ENCODE results near the gene TMPRSS11F.
"Not testable (repeated sequence)": the region's sequence is repeated elsewhere in the genome, so short reads cannot be mapped to it uniquely, and the experiment has no call there.

TMPRSS11F gene

DNA sequence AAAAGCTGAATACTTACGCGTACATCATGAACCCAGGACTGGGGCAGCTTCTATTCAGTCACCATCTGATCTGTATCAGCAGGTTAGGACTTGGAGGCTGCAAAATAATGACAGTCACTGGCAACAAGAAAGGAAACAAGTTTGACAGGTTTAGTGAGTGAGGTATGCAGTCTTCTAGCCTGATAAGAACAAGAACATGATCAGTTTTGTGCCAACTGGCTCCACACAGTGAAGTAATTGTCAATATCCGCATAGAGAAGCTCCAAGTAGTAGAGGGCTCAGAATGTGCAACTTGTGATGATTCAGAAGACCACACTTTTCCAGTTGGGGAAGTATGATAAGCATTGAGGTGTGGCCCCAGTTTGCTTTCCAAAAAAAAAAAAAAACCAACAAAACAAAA is at the start of gene TMPRSS11F:
TMPRSS11F (minus strand) TSS at position 77 of the 400 bp plus-strand sequence; CDS start at position 28, 49 bp downstream.
- DNase-seq = no peak

DNA sequence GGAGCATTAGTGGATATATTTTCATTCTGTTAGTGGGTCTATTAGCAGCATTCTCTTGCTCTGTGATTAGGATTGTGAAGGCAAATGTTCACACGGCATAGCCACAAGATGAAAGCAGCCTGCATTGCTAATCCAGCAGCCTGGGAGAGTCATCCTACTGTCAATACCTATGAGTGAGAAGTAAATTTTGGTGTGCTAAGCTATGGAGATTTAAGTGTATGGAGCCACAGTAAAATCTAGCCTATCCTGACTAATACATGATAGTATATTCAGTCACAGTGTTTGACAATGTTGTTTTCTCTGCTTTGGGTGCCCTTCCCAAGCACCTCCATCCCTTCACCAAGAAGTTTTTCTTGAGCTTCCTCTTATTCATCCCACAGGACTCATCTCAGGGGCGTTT is 47.2 kb upstream of the TMPRSS11F start:
- DNase-seq = no peak

DNA sequence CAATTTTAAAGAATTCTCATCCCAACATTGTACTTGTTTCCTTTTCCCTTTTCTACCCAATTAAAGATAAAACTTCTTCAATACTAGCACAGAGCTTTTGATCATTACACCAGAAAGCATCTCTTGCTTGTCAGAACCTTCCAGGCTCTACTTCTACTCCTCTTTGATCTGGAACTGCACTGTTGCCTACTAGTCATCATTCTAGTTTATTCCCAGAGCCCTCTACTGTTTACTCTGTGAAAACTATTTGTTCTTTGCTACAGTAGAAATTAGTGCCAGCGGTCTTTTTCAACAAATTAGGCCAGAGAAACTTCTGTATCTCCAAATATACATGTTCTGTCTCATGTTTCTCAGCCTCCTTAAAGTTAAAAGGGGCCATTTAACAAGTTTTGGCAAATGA is 46.8 kb upstream of the TMPRSS11F start:
- no peak for DNase-seq

DNA sequence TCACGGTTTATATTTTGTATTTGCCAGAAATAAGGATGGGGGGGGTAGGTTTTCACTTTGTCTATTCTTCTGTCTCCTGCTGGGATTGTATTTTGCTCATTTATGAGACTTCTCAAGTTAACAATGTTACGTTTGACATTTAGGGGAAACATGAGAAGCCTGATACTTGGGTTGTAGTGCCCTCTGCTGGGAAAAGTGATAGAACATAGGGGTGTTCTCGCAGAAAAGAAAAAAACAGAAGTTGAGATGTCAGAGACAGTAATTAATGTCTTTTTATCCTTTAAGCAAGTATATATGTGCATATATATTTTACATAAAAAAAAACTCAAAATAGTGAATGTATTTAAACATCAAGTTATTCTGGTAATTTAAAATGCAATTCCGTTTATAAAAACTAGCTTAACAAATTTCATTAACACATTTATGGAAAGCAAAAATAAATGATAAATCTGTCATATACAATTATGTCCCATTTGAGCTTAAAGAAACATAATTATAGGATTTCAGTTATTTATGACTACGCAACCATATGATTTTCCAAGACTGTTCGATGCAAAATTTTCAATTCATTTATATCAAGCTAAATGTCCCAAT is 46.0 kb upstream of the TMPRSS11F start:
- DNase-seq = peak; percentile 56

DNA sequence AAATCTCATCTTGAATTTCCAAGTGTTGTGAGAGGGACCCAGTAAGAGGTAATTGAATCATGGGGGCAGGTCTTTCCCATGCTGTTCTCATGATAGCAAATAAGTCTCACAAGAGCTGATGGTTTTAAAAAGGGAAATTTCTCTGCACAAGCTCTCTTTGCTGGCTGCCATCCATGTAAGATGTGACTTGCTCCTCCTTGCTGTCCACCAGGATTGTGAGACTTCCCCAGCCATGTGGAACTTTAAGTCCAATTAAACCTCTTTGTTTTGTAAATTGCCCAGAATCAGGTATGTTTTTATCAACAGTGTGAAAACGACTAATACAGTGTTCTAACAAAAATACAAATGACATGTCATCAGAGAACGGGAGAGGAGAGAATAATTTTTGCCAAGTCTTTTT is 44.7 kb upstream of the TMPRSS11F start:
- DNase-seq = not testable (repeated sequence)

DNA sequence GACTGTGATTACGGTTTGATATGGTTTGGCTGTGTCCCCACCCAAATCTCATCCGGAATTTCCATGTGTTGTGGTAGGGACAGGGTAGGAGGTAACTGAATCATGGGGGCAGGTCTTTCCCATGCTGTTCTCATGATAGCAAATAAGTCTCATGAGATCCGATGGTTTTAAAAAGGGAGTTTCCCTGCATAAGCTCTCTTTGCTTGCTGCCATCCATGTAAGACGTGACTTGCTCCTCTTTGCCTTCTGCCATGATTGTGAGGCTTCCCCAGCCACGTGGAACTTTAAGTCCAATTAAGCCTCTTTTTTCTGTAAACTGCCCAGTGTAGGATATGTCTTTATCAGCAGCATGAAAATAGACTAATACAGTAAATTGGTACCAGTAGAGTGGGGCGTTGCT is 42.5 kb upstream of the TMPRSS11F start:
- DNase-seq = not testable (repeated sequence)

DNA sequence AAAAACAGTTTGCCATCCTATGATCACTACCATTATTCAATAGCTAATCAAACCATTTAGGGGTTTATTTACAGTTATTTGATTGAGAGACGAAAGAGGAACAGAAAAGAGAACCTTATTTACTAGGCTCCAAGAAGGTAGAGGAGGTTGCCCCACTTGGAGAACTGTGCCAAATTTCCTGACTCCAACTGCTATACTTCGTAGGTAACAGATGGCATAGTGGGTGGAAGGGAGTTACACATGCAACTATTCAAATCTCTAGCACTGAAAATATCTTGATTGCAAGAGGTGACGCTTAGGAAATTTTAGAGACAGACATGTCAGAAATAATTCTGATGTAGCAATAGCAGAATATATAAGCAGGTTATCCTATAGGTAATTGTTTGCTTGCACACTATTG is 38.0 kb upstream of the TMPRSS11F start:
- DNase-seq = no peak

DNA sequence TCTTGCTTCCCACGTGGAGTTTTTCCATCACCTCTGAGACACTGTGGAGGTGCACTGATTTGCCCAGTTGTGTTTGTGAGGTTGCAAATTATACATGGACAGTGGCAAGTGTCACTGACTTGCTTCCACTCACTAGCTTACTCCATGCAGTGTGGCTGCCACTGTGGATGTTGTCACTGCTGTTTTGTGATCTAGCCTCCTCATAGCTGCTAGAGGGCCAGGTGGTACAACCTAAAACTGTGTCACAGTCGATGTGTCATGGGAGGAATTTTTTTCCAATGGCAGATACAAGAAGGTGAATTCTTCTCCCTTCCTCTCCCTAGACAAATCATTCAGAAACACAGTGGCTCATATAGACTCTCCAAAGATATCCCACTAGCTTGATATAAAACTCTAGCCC is 37.5 kb upstream of the TMPRSS11F start:
- no peak for DNase-seq

DNA sequence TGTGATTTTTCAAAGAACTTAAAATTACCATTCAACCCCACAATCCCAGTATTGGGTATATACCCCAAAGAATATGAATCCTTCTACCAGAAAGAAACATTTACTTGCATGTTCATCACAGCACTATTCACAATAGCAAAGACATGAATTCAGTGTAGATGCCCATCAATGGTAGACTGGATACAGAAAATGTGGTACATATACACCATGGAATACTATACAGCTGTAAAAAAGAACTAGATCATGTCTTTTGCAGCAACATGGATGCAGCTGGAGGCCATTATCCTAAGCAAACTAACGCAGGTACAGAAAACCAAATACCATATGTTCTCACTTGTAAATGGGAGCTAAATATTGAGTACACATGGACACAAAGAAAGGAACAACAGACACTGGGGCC is 34.1 kb upstream of the TMPRSS11F start:
- DNase-seq = no peak

DNA sequence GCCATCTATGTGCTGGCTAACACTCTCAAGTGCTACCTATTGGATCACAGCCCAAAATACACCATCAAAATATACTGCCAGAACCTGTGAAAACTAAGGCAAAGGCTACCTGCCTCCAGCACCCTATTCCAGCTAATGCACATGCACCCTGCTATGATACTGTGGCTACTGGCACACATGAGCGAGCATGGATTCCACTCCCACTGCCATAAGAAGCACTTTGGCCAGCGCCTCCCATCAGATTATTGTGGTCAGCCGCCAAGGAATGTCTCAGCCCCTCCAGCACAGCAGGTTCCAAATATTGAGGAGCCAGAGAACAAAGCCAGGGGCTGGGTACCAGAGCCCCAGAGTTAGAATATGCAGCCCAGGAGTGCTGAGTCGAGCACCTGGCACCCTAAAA is 32.5 kb upstream of the TMPRSS11F start:
- no peak for DNase-seq

DNA sequence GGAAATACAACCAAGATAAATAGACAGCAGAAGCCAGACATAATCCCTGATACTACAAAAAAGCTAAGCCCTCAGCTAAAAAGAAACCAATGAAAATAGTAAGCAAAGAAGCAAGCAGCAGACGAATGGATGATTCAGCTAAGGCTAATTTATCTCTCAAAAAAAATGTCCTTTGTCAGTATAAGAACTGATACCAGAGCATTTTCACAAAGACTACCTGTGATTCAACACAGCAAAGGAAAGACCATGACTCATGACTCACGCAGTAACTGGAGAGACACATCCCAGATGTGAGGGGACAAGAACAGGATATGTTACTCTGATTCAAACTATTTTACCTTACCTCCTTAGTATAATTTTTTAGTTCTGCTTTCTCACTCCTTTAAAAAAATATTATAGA is 22.7 kb upstream of the TMPRSS11F start:
- no peak for DNase-seq

DNA sequence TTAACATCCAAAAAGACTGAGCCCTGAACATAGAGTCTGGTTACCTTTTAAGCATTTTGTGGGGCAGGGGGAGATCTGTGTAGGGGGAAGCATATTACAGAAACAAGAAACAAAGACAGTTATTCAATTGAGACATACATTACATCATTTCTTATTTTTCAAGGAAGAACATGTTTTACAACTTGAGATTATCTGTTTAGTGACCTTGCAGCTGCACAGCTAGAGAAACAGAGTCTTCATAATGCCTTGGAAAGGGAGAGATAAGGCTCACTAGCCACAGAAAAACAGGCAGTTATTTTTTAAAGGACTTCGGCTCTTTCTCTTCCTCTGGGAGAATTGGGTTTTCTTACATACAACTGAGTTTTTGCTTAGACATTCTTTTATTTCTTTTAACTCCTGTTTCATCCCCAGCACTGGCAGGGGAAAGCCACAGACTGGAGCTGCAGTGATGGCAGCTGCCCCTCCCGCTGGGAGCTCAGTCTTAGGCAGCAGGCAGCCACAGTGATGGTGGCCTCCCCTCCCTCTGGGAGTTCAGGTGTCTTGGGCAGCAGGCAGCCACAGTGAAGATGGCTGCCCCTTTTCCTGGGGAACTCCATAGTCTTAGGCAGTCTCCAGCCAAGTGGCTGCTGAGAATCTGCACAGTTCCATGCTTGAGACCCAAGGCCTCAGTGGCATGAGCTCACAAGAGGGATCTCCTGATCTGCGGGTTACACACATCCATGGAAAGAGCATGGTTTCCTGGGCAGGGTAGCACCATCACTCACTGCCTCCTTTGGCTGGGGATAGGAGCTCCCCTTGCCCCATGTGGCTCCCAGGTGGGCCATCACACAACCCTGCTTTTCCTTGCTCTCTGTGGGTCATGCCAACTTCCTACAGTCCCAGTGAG is 19.4 kb upstream of the TMPRSS11F start:
- no peak for DNase-seq

DNA sequence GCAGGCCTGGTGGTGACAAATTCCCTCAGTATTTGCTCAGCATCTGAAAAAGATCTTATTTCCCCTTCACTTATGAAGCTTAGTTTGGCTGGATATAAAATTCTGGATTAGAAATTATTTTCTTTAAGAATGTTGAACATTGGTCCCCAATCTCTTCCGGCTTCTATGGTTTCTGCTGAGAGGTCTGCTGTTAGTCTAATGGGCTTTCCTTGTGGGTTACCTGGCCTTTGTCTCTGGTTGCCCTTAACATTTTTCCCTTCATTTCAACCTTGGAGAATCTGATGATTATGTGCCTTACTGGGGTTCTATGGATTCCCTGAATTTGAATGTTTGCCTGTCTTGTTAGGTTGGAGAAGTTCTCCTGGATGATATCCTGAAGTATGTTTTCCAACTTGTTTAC is 17.4 kb upstream of the TMPRSS11F start:
- no peak for DNase-seq

DNA sequence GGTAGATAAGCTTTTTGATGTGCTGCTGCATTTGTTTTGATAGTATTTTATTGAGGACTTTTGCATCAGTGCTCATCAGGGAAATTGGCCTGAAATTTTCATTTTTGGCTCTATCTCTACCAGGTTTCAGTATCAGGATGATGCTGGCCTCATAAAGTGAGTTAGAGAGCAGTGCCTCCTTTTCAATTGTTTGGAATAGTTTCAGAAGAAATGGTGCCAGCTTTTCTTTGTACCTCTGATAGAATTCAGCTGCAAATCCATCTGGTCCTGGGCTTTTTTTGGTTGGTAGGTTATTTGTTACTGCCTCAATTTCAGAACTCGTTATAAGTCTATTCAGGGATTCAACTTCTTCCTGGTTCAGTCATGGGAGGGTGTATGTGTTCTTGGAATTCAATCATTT is 15.6 kb upstream of the TMPRSS11F start:
- DNase-seq = no peak

DNA sequence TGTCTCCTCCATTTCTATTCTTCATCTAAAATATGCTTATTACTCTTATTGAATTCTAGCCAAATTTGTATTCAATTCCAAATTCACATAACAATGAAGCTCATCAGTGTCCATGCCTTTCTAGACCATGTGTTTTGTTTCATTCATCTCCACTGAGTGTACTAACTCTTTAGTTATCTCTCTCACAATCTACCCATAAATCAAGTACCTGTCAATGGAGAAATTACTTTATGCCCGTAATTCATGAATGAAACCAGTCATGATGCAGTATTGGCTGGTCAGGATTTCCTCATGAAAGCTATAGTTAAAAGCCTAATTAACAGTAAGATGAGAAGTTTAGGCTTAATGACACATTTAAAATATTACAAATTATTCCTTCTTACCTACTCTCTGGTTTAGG is 12.2 kb upstream of the TMPRSS11F start:
- no peak for DNase-seq

DNA sequence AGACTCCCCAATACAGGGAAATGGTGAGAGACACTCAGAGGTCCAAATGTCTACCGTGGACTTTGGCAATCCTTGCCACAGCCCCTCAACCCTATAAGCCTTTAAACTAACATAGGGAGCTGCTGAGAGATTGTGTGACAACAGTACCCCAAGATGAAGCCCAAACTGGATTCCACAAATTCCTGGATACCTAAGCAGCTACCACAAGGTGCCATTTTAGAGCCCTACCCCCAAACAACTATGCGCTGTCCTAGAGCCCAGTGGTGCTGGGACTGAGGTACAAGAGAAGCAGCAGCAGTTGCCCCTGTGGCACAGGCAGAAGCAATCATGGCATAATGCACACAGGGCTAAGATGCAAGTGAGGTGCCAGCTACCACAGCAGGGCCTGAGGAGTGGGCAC is 2.7 kb upstream of the TMPRSS11F start:
- no peak for DNase-seq

DNA sequence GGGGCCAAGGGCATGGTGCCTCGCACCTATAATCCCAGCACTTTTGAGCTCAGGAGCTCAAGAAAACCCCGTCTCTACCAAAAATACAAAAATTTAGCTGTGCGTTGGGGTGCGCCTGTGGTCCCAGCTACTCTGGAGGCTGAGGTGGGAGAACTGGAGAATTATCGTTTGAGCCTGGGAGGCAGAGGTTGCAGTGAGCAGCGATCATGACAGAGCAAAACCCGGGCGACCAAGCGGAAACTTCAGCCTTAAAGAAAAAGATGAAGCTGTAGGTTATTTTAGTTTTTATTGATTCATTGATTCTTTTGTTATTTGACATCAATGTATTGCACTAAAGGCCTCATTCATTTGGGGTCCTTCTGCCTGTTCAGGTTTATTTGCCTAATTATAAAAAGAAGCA is 5.4 kb downstream of the TMPRSS11F start:
- DNase-seq = peak; percentile 2

DNA sequence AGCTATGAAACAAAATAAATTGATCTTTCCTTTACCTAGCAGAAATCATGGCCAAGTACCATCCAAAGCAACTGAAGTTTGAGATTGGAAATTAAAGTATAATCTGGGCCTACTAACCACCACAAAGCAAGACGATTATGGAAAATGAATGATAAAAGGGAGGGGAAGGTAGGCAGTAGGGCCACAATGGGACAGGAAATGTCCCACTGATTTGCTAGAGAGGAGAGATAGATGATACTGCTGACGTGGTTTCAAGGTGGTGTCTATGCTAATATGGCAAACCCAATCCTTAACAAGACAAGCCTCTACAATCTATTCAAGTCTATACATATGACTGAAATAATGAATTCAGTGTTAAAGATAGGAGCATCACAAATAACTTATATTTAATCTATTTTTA is 6.1 kb downstream of the TMPRSS11F start:
- no peak for DNase-seq

DNA sequence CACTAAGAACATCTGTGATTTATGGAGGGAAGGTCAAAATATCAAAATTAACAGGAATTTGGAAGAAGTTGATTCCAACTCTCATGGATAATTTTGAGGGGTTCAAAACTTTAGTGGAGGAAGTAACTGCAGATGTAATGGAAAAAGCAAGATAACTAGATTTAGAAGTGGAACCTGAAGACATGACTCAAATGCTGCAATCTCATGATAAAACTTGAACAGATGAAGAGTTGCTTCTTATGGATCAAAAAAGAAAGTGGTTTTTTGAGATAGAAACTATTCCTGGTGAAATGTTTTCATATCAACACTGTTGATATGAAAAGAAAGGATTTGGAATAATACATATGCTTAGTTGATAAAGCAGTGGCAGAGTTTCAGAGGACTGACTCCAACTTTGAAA is 9.7 kb downstream of the TMPRSS11F start:
- DNase-seq = no peak

DNA sequence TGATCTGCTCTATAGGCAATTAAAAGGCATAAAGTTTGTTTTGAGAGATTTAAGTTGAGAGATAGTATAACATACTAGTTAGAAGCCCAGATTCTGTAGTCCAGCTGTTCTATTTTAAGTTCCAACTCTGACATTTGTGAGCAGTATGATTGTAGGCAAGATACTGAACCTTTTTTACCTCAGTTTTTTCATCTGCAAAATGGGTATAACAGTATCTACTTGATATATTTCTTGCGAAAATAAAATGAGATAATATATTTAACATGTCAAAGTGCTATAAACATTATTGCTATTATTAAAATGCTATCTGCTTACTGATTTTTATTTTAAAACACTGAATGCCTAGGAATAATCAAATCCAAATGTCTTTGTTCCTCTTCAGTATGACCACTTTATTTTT is 19.2 kb downstream of the TMPRSS11F start:
- no peak for DNase-seq

DNA sequence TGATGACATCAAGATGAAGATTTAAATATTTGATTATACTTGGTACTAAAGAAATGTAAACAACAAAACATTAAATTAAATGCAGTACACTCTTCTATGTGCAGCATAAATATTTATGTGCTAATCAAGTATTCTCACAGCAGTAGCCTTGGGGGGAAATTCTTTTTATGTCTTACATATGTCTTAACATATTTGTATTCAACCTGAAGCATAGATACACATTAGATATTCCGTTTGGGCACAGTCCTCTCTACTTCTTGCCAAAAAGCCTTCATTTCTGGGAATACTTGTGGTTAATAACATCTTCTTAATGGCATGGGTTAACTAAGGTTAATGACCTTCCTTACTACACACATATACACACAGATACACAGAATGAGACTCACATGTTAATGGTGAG is 19.8 kb downstream of the TMPRSS11F start:
- DNase-seq = no peak

DNA sequence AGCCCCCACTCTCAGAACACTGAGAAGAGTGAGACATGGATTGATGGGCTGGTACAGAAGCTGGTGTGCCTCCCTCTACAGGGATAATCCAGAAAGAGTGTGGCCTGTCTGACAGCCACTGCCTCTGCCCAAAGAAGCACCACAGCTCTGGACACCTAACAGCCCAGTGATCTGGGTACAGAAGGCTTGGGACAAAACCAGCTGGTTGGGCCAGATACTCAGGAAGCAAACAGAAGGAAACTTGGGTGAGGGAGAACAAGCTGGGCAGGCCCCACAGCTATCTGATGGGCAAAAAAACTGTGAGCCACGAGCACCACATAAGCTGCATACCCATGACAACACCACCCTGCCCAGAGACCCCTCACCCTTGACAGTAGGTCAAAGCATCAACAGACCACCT is 46.9 kb downstream of the TMPRSS11F start:
- DNase-seq = no peak

DNA sequence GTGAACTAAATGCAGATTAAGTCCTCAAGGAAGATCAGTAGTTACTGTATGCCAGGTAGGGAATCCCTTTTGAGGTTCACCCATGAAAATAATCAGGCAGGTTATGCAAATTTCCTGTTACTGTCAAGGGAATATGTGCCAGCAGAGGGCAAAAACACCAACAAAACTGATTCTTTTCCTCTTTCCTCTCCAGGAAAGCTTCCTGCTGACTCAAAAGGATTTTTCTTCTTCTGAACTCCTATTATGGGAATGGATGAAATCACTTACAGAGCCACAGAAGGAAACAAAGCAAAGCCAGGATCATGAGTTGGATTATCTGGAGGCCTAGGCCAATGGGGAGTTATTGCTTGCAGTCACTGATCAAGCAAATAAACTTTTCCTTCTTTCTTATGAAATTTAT is 49.7 kb downstream of the TMPRSS11F start:
- DNase-seq = no peak

DNA sequence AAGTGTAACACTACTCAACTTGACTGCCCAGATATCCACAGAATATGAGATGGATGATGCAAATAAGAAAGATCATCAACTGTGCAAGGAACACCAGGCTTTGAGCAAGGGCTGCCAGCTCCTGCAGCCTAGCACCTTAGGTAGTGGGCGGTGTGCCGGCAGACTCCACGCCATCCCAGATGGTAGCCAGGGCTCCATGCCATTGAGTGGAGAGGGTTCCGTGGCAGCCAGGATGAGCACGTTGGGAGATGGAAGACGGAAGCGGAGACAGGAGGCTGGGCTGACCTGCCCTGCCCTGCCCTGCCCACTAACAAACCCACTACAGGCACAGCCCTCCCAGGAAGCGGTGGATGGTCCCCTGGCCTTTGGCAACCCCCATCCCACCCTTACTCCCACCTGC is 51.9 kb downstream of the TMPRSS11F start:
- DNase-seq = no peak

DNA sequence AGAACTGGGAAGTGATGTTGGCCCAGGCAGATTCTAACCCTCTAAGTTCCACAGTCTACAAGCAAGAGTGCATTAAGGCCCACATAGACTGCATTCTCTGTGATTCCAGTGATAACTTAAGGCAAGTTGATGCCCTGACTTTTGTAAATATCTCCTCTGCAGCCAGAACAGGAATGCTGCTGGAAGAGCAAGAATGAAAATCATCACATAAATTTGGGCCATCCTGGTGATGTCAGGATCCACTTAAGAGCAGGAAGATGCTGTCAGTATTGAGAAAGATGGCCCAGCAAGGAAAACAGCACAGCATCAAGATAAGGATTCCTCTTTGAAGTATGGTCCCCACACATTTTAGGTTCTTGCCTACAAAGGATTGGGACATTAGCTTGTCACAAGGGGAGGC is 52.4 kb downstream of the TMPRSS11F start:
- no peak for DNase-seq
